ENCODE measurements around the gene MAN1C1. TPM values are rescaled to one million over a fixed set of nuclear protein-coding genes. Genes with fewer than 3 reads are reported as not detected.
A peak's percentile ranks its signal among the peaks of the same experiment; 100 is the strongest.

Gene MAN1C1
- total RNA-seq, 1 experiment from 2014 or later, result 1.2 TPM

- BruUV-seq (replicated peaks), result TSS peak; percentile 43
These were observed 186.3 kb downstream of the MAN1C1 start for GRCh38 chr1:25802915-25803314.

More at GRCh38 chr1:25802915-25803314, 186.3 kb downstream of the MAN1C1 start:
- ChIA-PET RAD21 (ENCODE audit: low non-redundant PET in 1 of 2, low total read pairs in 2 of 2, uncharacterized antibody in 2 of 2, unreplicated experiment in 2 of 2) (no interaction called here), POLR2A (no interaction called here), CTCF (interaction anchor here (1.5 kb wide), 1 partner anchor 16 kb away, joined by 3 read pairs; no protein-coding TSS in a partner anchor)
- Histone ChIP-seq H2AFZ (ENCODE audit: low read depth, low read length, poor library complexity, severe bottlenecking) (no peak overlapping the region), H3K4me2 (ENCODE audit: low read length) (no peak overlapping the region), H3K9me3 (ENCODE audit: control insufficient read depth in 1 of 2, insufficient read depth in 1 of 2, low read depth in 1 of 2, low read length in 2 of 2) (no peaks in the 10 kb centered on the region), H3K79me2 (ENCODE audit: insufficient read depth, low read length) (no peaks in the 10 kb centered on the region), H3K4me3 (replicated peaks in 1 of 2; ENCODE audit: low read depth in 1 of 2, low read length in 2 of 2) (no peak overlapping the region), H4K20me1 (ENCODE audit: insufficient read depth) (no peaks in the 10 kb centered on the region), H3K36me3 (ENCODE audit: control insufficient read depth in 1 of 2, insufficient read depth in 2 of 2, low read length in 2 of 2) (no peaks in the 10 kb centered on the region), H3K9me2 (ENCODE audit: insufficient read depth) (no peaks in the 10 kb centered on the region), H3K4me1 (ENCODE audit: control insufficient read depth in 1 of 2, insufficient read depth in 2 of 2, low read length in 2 of 2) (peaks cover 5 to 13% of the 10 kb centered on the region in 2 experiments; a peak in 3 of 4 replicates), H3K9ac (ENCODE audit: low read length) (no peak overlapping the region), H3K27me3 (ENCODE audit: insufficient read depth, low read length) (no peaks in the 10 kb centered on the region), H3K27ac (ENCODE audit: low read depth, low read length) (no peak overlapping the region)
- intact Hi-C loops (cut with micrococcal nuclease), result no loop called here
- TF ChIP-seq TCF7L2 (IDR thresholded peaks at IDR 0.05; ENCODE audit: borderline replicate concordance, extremely low read depth, insufficient read depth, insufficient read length), result no peak
- no peak for TF ChIP-seq ZFX (IDR thresholded peaks at IDR 0.05)
- no peak for TF ChIP-seq JUND (IDR thresholded peaks at IDR 0.05)
- no peak for TF ChIP-seq ELF1 (IDR thresholded peaks at IDR 0.05; ENCODE audit: borderline replicate concordance, low read depth)
- no peak for TF ChIP-seq MAX (IDR thresholded peaks at IDR 0.05)
- TF ChIP-seq EZH2phosphoT487 (IDR thresholded peaks at IDR 0.05; ENCODE audit: borderline replicate concordance), result no peak
- no peak for TF ChIP-seq POLR2AphosphoS5 (IDR thresholded peaks at IDR 0.05; ENCODE audit: low read depth, low read length)
- no peak for TF ChIP-seq EGR1 (IDR thresholded peaks at IDR 0.05; ENCODE audit: low read depth)
- TF ChIP-seq CTCF (IDR thresholded peaks at IDR 0.05 in 2 of 3, conservative IDR thresholded peaks at IDR 0.05 in 1 of 3; ENCODE audit: borderline replicate concordance in 1 of 3, insufficient read depth in 1 of 3, low read depth in 2 of 3, low read length in 2 of 3), result no peak
- TF ChIP-seq FOSL1 (IDR thresholded peaks at IDR 0.05; ENCODE audit: low read depth), result no peak
- TF ChIP-seq ZBTB33 (IDR thresholded peaks at IDR 0.05; ENCODE audit: extremely low read depth, insufficient replicate concordance, low read length), result no peak
- TF ChIP-seq SIN3A (IDR thresholded peaks at IDR 0.05; ENCODE audit: low read depth), result no peak
- TF ChIP-seq SRF (IDR thresholded peaks at IDR 0.05; ENCODE audit: low read depth), result no peak
- TF ChIP-seq ATF3 (IDR thresholded peaks at IDR 0.05), result no peak
- no peak for TF ChIP-seq YY1 (IDR thresholded peaks at IDR 0.05; ENCODE audit: extremely low read depth, insufficient replicate concordance, low read depth, low read length)
- no peak for TF ChIP-seq CBX3 (IDR thresholded peaks at IDR 0.05; ENCODE audit: low read depth)
- no peak for TF ChIP-seq POLR2A (IDR thresholded peaks at IDR 0.05; ENCODE audit: borderline replicate concordance, extremely low read depth, insufficient read depth, insufficient read length)
- TF ChIP-seq EZH2 (IDR thresholded peaks at IDR 0.05), result no peak
- no peak for ATAC-seq
- DNase-seq (ENCODE audit: low read depth, low spot score), result no peak

Measured in HCT116 (cell line).